Forelimb muscle (tissue), 1 donor: ENCODE measurements around the gene UMODL1. TPM values are rescaled to one million over a fixed set of nuclear protein-coding genes. Genes with fewer than 3 reads are reported as not detected.
"Not testable (repeated sequence)": the region's sequence is repeated elsewhere in the genome, so short reads cannot be mapped to it uniquely, and the experiment has no call there.

Source experiments
- DNase-seq: peaks from one replicate; pipeline ENCODE4 v3.0.0-alpha.2; 2013; ENCODE audit warnings: low read depth
- polyA plus RNA-seq: library from polyadenylated mRNA; unstranded; fragments of 120-200 nt; gene quantifications from one replicate; pipeline ENCODE4 v1.2.1, GENCODE V29; 2013; ENCODE audit not compliant: insufficient read length

The UMODL1 gene
- polyA plus RNA-seq, 1 donor: not detected

DNA sequence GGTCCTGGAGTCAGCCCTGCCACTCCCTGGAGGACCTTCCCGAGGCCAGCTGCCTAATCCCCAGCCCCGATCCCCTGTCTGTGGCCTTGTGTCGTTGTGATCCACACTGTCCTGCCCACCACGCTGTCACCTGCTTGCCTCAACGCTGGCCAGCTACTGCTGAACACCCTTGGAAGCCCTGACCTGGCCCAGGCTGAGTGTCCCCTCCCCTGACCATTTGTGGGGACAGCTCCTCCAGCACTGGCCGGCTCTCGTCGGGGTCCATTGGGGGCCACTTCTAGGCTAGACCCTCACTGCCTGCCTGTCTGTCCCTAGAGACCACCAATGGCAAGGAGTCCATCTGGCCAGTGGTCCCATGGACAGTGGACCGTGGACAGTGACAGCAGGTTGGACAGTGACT, 12.0 kb upstream of the UMODL1 start:
- no peak for DNase-seq

DNA sequence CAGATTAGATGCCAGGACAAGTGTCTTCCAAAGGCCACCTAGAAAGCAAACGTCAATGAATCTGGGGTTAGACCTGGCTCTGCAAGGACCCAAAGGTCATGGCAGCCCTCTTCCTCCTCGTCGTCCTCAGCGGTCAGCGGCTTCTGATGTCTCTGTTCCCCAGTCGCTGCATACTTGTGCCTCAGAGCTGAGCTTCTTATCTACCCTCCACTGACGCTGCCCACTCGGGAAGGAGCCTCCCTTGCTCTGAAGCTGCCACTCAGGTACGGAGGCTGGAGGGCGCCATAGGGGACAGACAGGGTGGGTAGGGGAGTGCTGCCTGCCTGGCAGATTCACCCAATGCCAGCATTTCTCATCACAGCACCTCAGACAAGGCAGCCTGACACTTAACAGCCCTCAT, 11.4 kb upstream of the UMODL1 start:
- DNase-seq: no peak

DNA sequence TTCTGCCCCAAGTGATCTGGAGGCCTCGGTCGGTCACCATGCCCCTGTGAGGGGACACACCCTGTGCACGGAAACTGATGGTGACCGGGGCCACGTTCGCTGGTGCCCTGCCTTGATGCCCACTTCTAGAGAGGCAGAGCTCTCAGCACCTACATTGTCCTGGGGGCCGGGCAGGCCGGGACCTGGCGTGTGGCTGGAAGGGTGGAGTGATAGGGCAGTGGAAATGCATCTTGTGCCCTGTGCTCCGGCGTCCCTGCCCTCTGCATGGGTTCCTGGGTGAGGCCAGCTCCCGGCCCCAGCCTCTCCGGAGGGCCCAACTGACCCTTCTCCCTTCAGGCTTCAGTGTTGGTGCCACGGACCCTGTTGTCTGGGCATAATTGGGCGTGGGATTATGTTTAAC, 11.0 kb upstream of the UMODL1 start:
- DNase-seq: no peak

DNA sequence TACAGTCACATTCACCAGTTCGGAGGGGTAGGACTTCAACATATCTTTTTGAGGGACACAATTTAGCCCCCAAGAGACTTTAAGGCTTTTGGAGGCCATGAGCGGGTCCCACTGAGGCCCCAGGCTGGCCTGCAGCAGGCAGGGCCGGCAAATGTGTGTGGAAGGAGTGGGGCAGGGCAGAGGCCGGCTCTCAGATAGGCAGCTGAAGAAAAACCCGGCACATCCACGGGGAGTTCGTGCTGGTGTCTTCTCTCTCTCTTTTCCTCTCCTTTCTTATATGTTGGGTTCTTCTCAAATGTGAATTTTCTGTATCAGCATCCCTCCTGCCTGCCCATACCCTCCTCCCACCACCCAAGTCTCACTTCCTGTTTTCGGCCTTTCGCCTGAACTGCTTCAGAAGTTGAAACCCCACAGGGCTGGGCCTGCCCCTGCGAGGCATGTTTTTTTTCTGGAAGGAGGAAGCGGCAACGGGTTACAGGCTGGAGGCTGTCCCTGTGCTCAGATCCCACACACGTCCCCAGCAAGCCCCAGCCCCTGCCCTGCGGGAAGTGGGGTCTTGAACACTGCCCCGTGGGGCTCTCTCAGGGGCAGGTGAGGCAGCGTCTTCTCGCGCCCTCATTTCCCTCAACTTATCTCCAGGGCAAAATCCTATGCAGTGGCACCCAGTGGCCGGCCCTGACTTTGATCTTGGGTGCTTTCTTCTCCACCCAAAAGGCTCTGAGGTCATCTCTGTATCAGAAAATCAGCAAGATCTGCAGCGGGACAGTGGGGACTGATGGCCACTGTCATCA, 9.7 kb upstream of the UMODL1 start:
- no peak for DNase-seq

- DNase-seq: no peak
Measured at GRCh38 chr21:42061986-42062235, 9.2 kb upstream of the UMODL1 start.

- DNase-seq: no peak
Measured at GRCh38 chr21:42062236-42063022, 8.7 kb upstream of the UMODL1 start.

DNA sequence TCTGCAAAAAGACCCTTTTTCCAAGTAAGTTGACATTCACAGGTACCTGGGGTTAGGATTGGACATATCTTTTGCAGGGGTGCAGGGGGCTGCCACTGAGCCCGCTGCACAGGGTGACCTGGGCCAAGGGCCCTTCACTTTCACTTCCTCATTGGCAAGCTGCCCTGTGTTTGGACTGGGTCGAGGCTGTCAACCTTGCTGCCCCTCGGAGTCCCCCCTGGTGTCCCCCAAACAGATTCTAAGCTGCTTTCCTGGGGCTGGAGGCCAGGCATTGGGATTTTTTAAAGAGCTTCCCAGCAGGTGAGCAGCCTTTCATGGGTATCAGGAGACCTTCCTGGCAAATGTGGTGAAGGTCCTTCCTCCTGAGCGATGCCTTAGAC, 7.9 kb upstream of the UMODL1 start:
- no peak for DNase-seq

- no peak for DNase-seq
Measured at GRCh38 chr21:42063571-42064521, 7.3 kb upstream of the UMODL1 start.

GRCh38 chr21:42066521-42066920, 4.6 kb upstream of the UMODL1 start:
- no peak for DNase-seq

- no peak for DNase-seq
Measured at GRCh38 chr21:42067531-42068255, 3.4 kb upstream of the UMODL1 start.

GRCh38 chr21:42068256-42068545, 2.9 kb upstream of the UMODL1 start:
- DNase-seq: no peak

DNA sequence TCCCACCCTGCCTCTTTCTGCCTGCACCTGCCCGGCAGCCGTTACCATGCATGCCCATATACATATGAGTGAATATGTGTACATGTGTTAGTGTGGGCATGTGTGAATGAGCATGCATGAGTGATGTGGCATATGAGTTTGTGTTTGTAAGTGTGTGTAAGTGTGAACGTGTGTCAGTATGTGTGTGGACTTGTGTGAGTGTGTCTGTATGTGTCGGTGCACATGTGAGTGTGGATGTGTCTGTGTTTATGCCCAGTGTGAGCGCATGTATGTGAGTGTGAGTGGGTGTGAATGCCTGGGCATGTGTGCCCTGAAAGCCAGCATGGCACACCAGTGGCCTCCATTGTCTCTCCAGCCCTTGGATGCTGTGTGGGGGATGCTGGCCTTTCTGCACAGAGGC, 2.5 kb upstream of the UMODL1 start:
- no peak for DNase-seq

- no peak for DNase-seq
Measured at GRCh38 chr21:42069327-42069726, 1.8 kb upstream of the UMODL1 start.

DNA sequence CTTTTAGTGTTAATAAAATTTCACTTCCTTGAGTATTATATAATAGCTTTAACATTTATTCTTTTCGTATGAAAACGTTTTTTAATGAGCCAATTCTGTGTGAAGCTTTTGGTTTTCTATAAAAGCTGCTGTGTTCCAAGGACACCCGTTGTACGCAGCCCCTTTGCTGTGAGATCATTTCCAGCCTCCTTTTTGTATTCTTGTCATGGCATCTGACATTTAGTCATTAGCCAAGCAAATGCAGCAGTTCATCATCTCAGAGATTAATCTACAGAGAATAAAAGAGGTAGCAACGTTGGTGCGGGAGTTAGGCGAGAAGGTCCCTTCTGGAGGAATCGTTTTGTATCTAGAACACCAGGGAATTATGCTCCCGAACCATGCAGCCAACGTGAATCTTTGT, 1.3 kb upstream of the UMODL1 start:
- DNase-seq: no peak

- DNase-seq: no peak
Measured at GRCh38 chr21:42073145-42074099, 2.3 kb downstream of the UMODL1 start.

GRCh38 chr21:42075686-42076471, 4.8 kb downstream of the UMODL1 start:
- DNase-seq: no peak

- not testable (repeated sequence) for DNase-seq
Measured at GRCh38 chr21:42077685-42078238, 6.6 kb downstream of the UMODL1 start.

DNA sequence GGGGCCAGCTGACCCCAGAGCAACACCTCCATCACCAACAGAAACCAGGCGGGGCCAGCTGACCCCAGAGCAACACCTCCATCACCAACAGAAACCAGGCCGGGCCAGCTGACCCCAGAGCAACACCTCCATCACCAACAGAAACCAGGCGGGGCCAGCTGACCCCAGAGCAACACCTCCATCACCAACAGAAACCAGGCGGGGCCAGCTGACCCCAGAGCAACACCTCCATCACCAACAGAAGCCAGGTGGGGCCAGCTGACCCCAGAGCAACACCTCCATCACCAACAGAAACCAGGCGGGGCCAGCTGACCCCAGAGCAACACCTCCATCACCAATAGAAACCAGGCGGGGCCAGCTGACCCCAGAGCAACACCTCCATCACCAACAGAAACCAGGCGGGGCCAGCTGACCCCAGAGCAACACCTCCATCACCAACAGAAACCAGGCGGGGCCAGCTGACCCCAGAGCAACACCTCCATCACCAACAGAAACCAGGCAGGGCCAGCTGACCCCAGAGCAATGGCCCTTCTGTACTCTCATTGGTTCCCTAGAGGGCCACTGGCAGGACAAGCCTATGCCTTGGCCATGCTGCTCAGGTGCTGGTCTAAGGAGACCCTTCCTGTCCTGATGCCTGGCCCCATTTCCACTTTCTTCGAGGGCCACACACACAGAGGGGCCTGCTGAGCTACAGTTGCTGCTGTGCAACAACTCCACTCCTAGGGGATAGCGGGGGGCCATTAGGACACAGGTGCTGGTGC, 7.3 kb downstream of the UMODL1 start:
- not testable (repeated sequence) for DNase-seq
